Right hindlimb (tissue), 1 donor: ENCODE data around the gene ASIC4.

ENCODE experiments used
- DNase-seq: peaks from one replicate; pipeline ENCODE4 v3.0.0-alpha.2; 2018

The ASIC4 gene

GRCh38 chr2:219554350-219554749 lies 40.1 kb downstream of the ASIC4 start:
- no peak for DNase-seq

- DNase-seq, result no peak
Observed at GRCh38 chr2:219555956-219556355, 41.7 kb downstream of the ASIC4 start.

GRCh38 chr2:219556413-219556812 lies 42.1 kb downstream of the ASIC4 start:
- DNase-seq, result no peak

GRCh38 chr2:219557320-219557719 lies 43.0 kb downstream of the ASIC4 start:
- DNase-seq, result no peak

GRCh38 chr2:219557791-219558785 lies 43.8 kb downstream of the ASIC4 start:
- no peak for DNase-seq

- no peak for DNase-seq
Observed at GRCh38 chr2:219559156-219559915, 45.1 kb downstream of the ASIC4 start.

- DNase-seq, result no peak
Observed at GRCh38 chr2:219560037-219560892, 46.0 kb downstream of the ASIC4 start.

- DNase-seq, result no peak
Observed at GRCh38 chr2:219560893-219561178, 46.6 kb downstream of the ASIC4 start.

- DNase-seq, result no peak
Observed at GRCh38 chr2:219561179-219562048, 47.1 kb downstream of the ASIC4 start.

GRCh38 chr2:219562049-219563020 lies 48.1 kb downstream of the ASIC4 start:
- DNase-seq, result no peak

- DNase-seq, result no peak
Observed at GRCh38 chr2:219563271-219563928, 49.1 kb downstream of the ASIC4 start.

GRCh38 chr2:219565130-219566080 lies 51.1 kb downstream of the ASIC4 start:
- no peak for DNase-seq

- DNase-seq, result no peak
Observed at GRCh38 chr2:219566640-219567039, 52.4 kb downstream of the ASIC4 start.

GRCh38 chr2:219567131-219567530 lies 52.8 kb downstream of the ASIC4 start:
- no peak for DNase-seq

GRCh38 chr2:219567791-219568361 lies 53.6 kb downstream of the ASIC4 start:
- DNase-seq, result no peak

- no peak for DNase-seq
Observed at GRCh38 chr2:219569041-219569440, 54.8 kb downstream of the ASIC4 start.

GRCh38 chr2:219569635-219570034 lies 55.4 kb downstream of the ASIC4 start:
- DNase-seq, result no peak

- DNase-seq, result no peak
Observed at GRCh38 chr2:219570194-219570923, 56.1 kb downstream of the ASIC4 start.
